ENCODE data around the gene LACC1. TPM values are rescaled to one million over a fixed set of nuclear protein-coding genes. Genes with fewer than 3 reads are reported as not detected.

The LACC1 gene
- total RNA-seq, 1 donor from 2014 or later, result 11.9 TPM

- no peak for DNase-seq
- intact Hi-C loops (cut with DNase I), result no loop called here
Measured at GRCh38 chr13:43938449-43938848, 58.7 kb downstream of the LACC1 start.

GRCh38 chr13:43939086-43939485 lies 59.4 kb downstream of the LACC1 start:
- no peaks in the 10 kb centered on the region for H3K36me3 ChIP-seq
- intact Hi-C loops (cut with DNase I), result no loop called here
- ATAC-seq (no peak), DNase-seq (no peak)
- TF ChIP-seq CTCF (IDR thresholded peaks at IDR 0.05), result no peak
- H3K9me3 ChIP-seq, result no peaks in the 10 kb centered on the region
- no peak overlapping the region for H3K27ac ChIP-seq
- no peaks in the 10 kb centered on the region for H3K27me3 ChIP-seq (ENCODE audit: low read depth)
- H3K4me1 ChIP-seq, result no peaks in the 10 kb centered on the region
- no peak overlapping the region for H3K4me3 ChIP-seq

More at GRCh38 chr13:43938449-43938848, 58.7 kb downstream of the LACC1 start:
- H3K27me3 ChIP-seq (ENCODE audit: low read depth), result no peaks in the 10 kb centered on the region
- H3K9me3 ChIP-seq, result no peaks in the 10 kb centered on the region
- no peak for TF ChIP-seq CTCF (IDR thresholded peaks at IDR 0.05)
- H3K4me3 ChIP-seq, result no peak overlapping the region
- no peak for ATAC-seq
- H3K36me3 ChIP-seq, result no peaks in the 10 kb centered on the region
- H3K4me1 ChIP-seq, result no peaks in the 10 kb centered on the region
- no peak overlapping the region for H3K27ac ChIP-seq

GRCh38 chr13:43942286-43942685 lies 62.6 kb downstream of the LACC1 start:
- no peak for ATAC-seq

More at GRCh38 chr13:43942286-43942685, 62.6 kb downstream of the LACC1 start:
- intact Hi-C loops (cut with DNase I), result no loop called here
- TF ChIP-seq CTCF (IDR thresholded peaks at IDR 0.05), result no peak
- H3K27me3 ChIP-seq (ENCODE audit: low read depth), result no peaks in the 10 kb centered on the region
- no peaks in the 10 kb centered on the region for H3K9me3 ChIP-seq
- H3K4me3 ChIP-seq, result no peak overlapping the region
- H3K36me3 ChIP-seq, result no peaks in the 10 kb centered on the region
- no peak for DNase-seq
- H3K4me1 ChIP-seq, result no peaks in the 10 kb centered on the region
- H3K27ac ChIP-seq, result no peak overlapping the region

Other genes starting within 250 kb of the LACC1 start
- gene ENOX1, start 92.9 kb upstream of the LACC1 start, total RNA-seq, result 2.0 TPM
- gene CCDC122, start 164 bp upstream of the LACC1 start, total RNA-seq, result 4.8 TPM